ENCODE data around the gene VWA8.

The VWA8 gene

GRCh38 chr13:41895478-41895877, 65.4 kb downstream of the VWA8 start:
- Histone ChIP-seq H3K27ac (ENCODE audit: extremely low read depth, low read depth, low read length) (no peak overlapping the region), H3K36me3 (ENCODE audit: control insufficient read depth in 2 of 2, insufficient read depth in 1 of 2, low read length in 2 of 2) (peaks cover 0 to 4% of the 10 kb centered on the region in 2 experiments; a peak in 1 of 3 replicates), H3K4me1 (ENCODE audit: control insufficient read depth, insufficient read depth, low read length) (no peaks in the 10 kb centered on the region), H3K9me3 (ENCODE audit: control insufficient read depth, insufficient read depth, low read depth, low read length) (no peaks in the 10 kb centered on the region), H3K4me3 (ENCODE audit: low read depth, low read length) (no peak overlapping the region)
- TF ChIP-seq HIC1 (tag by site-specific recombination; IDR thresholded peaks at IDR 0.05): no peak
- no peak for TF ChIP-seq ZNF658 (tag by site-specific recombination; IDR thresholded peaks at IDR 0.05)
- CTCF ChIA-PET: no interaction called here
- POLR2A ChIA-PET: no interaction called here

GRCh38 chr13:41891119-41891518, 69.8 kb downstream of the VWA8 start:
- ChIA-PET CTCF (no interaction called here), POLR2A (no interaction called here)
- peaks cover 0 to 4% of the 10 kb centered on the region in 2 experiments; a peak in 1 of 3 replicates for H3K36me3 ChIP-seq (ENCODE audit: control insufficient read depth in 2 of 2, insufficient read depth in 1 of 2, low read length in 2 of 2)
- H3K4me3 ChIP-seq (ENCODE audit: low read depth, low read length): no peak overlapping the region
- TF ChIP-seq ZNF423 (tag by site-specific recombination; IDR thresholded peaks at IDR 0.05) (no peak), INSM2 (tag by site-specific recombination; IDR thresholded peaks at IDR 0.05) (no peak), ZNF391 (tag by site-specific recombination; IDR thresholded peaks at IDR 0.05; ENCODE audit: borderline replicate concordance, low read depth) (no peak), ZNF639 (tag by site-specific recombination; IDR thresholded peaks at IDR 0.05) (no peak), CTCF (tag by site-specific recombination; IDR thresholded peaks at IDR 0.05) (no peak), ZXDB (tag by site-specific recombination; IDR thresholded peaks at IDR 0.05) (no peak), PRDM6 (tag by site-specific recombination; IDR thresholded peaks at IDR 0.05) (no peak), ZNF658 (tag by site-specific recombination; IDR thresholded peaks at IDR 0.05) (no peak), ZNF654 (tag by site-specific recombination; IDR thresholded peaks at IDR 0.05; ENCODE audit: low read depth) (no peak), PRDM4 (tag by site-specific recombination; IDR thresholded peaks at IDR 0.05) (no peak), ZFP37 (tag by site-specific recombination; IDR thresholded peaks at IDR 0.05) (no peak), ZNF768 (tag by site-specific recombination; IDR thresholded peaks at IDR 0.05) (no peak), ZNF335 (tag by site-specific recombination; conservative IDR thresholded peaks at IDR 0.05) (no peak), ZBTB10 (tag by site-specific recombination; IDR thresholded peaks at IDR 0.05) (no peak), BCL11B (tag by site-specific recombination; IDR thresholded peaks at IDR 0.05; ENCODE audit: low read depth) (no peak), ZNF623 (tag by site-specific recombination; IDR thresholded peaks at IDR 0.05) (no peak), ZNF239 (tag by site-specific recombination; IDR thresholded peaks at IDR 0.05) (no peak), ZNF558 (tag by site-specific recombination; IDR thresholded peaks at IDR 0.05) (no peak), ZNF133 (tag by site-specific recombination; IDR thresholded peaks at IDR 0.05) (no peak)
- no peak overlapping the region for H3K27ac ChIP-seq (ENCODE audit: extremely low read depth, low read depth, low read length)
- H3K4me1 ChIP-seq (ENCODE audit: control insufficient read depth, insufficient read depth, low read length): no peaks in the 10 kb centered on the region
- no peaks in the 10 kb centered on the region for H3K9me3 ChIP-seq (ENCODE audit: control insufficient read depth, insufficient read depth, low read depth, low read length)
